ENCODE data around the gene AP2B1. TPM values are rescaled to one million over a fixed set of nuclear protein-coding genes. Genes with fewer than 3 reads are reported as not detected.

The AP2B1 gene
- total RNA-seq, 1 experiment from 2014 or later = 217 TPM

DNA sequence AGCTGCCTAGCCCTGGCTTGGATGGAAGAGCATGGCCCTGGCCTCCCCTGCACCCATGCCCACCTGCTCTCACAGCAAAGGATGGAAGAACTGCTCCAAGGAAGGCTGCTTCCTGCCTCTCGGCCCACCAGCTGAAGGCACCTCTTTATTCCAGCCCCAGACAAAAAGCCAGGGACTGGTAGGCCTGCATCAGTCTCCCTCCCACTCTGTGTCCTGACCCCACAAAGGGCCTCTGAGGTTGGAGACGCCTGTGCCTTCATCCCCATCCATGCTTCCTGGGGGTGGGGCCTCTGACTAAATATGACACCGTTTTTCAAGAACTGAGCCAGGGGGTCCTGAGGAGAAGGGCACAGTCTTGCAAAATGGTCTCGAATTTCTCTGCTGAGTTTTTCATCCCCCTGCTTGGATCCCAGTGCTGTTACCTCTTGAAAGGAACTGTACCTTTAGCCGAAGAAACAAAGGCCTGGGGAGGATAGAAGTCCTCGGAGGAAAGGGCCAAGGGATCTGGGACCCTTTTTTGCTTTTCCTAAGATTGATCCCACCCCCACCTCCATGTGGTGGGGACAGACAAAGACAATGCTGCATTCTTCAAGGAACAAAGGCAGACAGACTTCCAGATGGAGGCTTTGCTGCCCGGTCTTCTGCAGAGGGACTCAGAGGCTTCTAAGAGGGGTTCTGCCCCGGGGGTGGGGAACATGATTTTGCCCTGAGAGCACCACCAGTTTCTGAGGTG lies 178.8 kb downstream of the AP2B1 start:
- H2AK5ac ChIP-seq (ENCODE audit: insufficient read length, low read length) = no peak overlapping the region
- H3K23me2 ChIP-seq (ENCODE audit: insufficient read length, low read depth, low read length, poor library complexity, severe bottlenecking) = peaks cover 5% of the 10 kb centered on the region
- no peaks in the 10 kb centered on the region; a peak in 3 of 5 replicates for H3K9me3 Mint-ChIP-seq
- H3K27ac ChIP-seq (ENCODE audit: insufficient read length, low read depth, low read length) = no peak overlapping the region
- H4K20me1 ChIP-seq (ENCODE audit: control insufficient read depth, insufficient read depth, insufficient read length) = no peaks in the 10 kb centered on the region
- no peaks in the 10 kb centered on the region; a peak in 2 of 7 replicates for H3K36me3 Mint-ChIP-seq (ENCODE audit: insufficient read depth in 1 of 3, low read depth in 3 of 3)
- WGBS (ENCODE audit: extremely low coverage, insufficient read length, low lambda C conversion rate) = no CpG with 5 or more reads among the region's 8 CpGs
- H2BK15ac ChIP-seq (ENCODE audit: low read depth, low read length) = no peak overlapping the region
- H4K91ac ChIP-seq (ENCODE audit: insufficient read length, low read depth, low read length) = no peak overlapping the region
- H3K4me3 Mint-ChIP-seq = no peak overlapping the region; a peak in 1 of 5 replicates
- no peak overlapping the region for H3T11ph ChIP-seq (ENCODE audit: low read length)
- H3K23ac ChIP-seq (ENCODE audit: insufficient read length, low read depth, low read length) = no peak overlapping the region
- no peaks in the 10 kb centered on the region for H3K79me2 ChIP-seq (ENCODE audit: insufficient read depth, low read length)
- TF ChIP-seq, protein P1, sequence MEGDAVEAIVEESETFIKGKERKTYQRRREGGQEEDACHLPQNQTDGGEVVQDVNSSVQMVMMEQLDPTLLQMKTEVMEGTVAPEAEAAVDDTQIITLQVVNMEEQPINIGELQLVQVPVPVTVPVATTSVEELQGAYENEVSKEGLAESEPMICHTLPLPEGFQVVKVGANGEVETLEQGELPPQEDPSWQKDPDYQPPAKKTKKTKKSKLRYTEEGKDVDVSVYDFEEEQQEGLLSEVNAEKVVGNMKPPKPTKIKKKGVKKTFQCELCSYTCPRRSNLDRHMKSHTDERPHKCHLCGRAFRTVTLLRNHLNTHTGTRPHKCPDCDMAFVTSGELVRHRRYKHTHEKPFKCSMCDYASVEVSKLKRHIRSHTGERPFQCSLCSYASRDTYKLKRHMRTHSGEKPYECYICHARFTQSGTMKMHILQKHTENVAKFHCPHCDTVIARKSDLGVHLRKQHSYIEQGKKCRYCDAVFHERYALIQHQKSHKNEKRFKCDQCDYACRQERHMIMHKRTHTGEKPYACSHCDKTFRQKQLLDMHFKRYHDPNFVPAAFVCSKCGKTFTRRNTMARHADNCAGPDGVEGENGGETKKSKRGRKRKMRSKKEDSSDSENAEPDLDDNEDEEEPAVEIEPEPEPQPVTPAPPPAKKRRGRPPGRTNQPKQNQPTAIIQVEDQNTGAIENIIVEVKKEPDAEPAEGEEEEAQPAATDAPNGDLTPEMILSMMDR (conservative IDR thresholded peaks at IDR 0.05) = no peak
- no peak overlapping the region for H3K56ac ChIP-seq (ENCODE audit: insufficient read length, low read depth, low read length)
- H2AFZ ChIP-seq (ENCODE audit: low read length) = no peak overlapping the region
- no peaks in the 10 kb centered on the region for H3K79me1 ChIP-seq (ENCODE audit: insufficient read depth, low read depth, low read length, poor library complexity, severe bottlenecking)
- H2BK120ac ChIP-seq (ENCODE audit: low read depth, low read length, poor library complexity, severe bottlenecking) = no peak overlapping the region
- H3K4me2 ChIP-seq (ENCODE audit: insufficient read depth, insufficient read length, low read length) = no peak overlapping the region
- H3K14ac ChIP-seq (ENCODE audit: insufficient read depth, low read length) = no peak overlapping the region
- H2BK5ac ChIP-seq (ENCODE audit: insufficient read length, low read length) = no peak overlapping the region
- H2BK20ac ChIP-seq (ENCODE audit: low read depth, low read length, poor library complexity, severe bottlenecking) = no peak overlapping the region
- H3K27me3 ChIP-seq (ENCODE audit: insufficient read depth, low read length) = peaks cover 2% of the 10 kb centered on the region; the same call in 1 of the 2 replicates
- no peak overlapping the region for H2BK12ac ChIP-seq (ENCODE audit: insufficient read length, low read depth, low read length)
- H3K4ac ChIP-seq (ENCODE audit: low read depth, low read length) = no peak overlapping the region
- no peak overlapping the region for H3K27ac Mint-ChIP-seq
- H3K4me1 Mint-ChIP-seq = peaks cover 14 to 17% of the 10 kb centered on the region in 2 experiments
- no peaks in the 10 kb centered on the region; the same call in 1 of the 2 replicates for H3K4me1 ChIP-seq (ENCODE audit: insufficient read depth, low read length)
- no peak overlapping the region for H4K8ac ChIP-seq (replicated peaks; ENCODE audit: insufficient read length, low read depth, low read length)
- no peak overlapping the region for H3K18ac ChIP-seq (ENCODE audit: insufficient read length, low read depth, low read length)
- H3K27me3 Mint-ChIP-seq (ENCODE audit: low read depth) = peaks cover 26% of the 10 kb centered on the region
- no peak for DNase-seq
- H4K5ac ChIP-seq (ENCODE audit: insufficient read length, low read depth, low read length) = no peak overlapping the region
- no peak overlapping the region for H3K9ac ChIP-seq (ENCODE audit: extremely low read depth, insufficient read length, low read length)
- H3K9me3 ChIP-seq (ENCODE audit: control insufficient read depth, low read depth, low read length) = no peaks in the 10 kb centered on the region

Measured in H9 (cell line).